ENCODE results near the gene ETV6. TPM values are rescaled to one million over a fixed set of nuclear protein-coding genes. Genes with fewer than 3 reads are reported as not detected.

ETV6 gene
- total RNA-seq, 1 experiment from 2014 or later: 19.3 TPM

GRCh38 chr12:11891346-11891745 lies 241.9 kb downstream of the ETV6 start:
- H3K36me3 Mint-ChIP-seq (ENCODE audit: insufficient read depth, unreplicated experiment): peaks cover 34% of the 10 kb centered on the region
- no peaks in the 10 kb centered on the region for H3K27me3 Mint-ChIP-seq (ENCODE audit: insufficient read depth, unreplicated experiment)
- TF ChIP-seq, protein P1, sequence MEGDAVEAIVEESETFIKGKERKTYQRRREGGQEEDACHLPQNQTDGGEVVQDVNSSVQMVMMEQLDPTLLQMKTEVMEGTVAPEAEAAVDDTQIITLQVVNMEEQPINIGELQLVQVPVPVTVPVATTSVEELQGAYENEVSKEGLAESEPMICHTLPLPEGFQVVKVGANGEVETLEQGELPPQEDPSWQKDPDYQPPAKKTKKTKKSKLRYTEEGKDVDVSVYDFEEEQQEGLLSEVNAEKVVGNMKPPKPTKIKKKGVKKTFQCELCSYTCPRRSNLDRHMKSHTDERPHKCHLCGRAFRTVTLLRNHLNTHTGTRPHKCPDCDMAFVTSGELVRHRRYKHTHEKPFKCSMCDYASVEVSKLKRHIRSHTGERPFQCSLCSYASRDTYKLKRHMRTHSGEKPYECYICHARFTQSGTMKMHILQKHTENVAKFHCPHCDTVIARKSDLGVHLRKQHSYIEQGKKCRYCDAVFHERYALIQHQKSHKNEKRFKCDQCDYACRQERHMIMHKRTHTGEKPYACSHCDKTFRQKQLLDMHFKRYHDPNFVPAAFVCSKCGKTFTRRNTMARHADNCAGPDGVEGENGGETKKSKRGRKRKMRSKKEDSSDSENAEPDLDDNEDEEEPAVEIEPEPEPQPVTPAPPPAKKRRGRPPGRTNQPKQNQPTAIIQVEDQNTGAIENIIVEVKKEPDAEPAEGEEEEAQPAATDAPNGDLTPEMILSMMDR (IDR thresholded peaks at IDR 0.05; ENCODE audit: unreplicated experiment): no peak
- peaks cover 8% of the 10 kb centered on the region for H3K4me1 Mint-ChIP-seq (ENCODE audit: insufficient read depth, unreplicated experiment)
- POLR2A ChIA-PET: interaction anchor here (0.5 to 1.5 kb wide), 2 partner anchors 186 to 311 kb away, joined by 3 to 4 read pairs; no protein-coding TSS in a partner anchor
- intact Hi-C loops (cut with micrococcal nuclease): no loop called here
- CTCF ChIA-PET: interaction anchor here (1.0 to 1.3 kb wide), 5 partner anchors 10 to 310 kb away, joined by 3 to 7 read pairs (median 3); no protein-coding TSS in a partner anchor
- no TSS peak for BruUV-seq (replicated peaks)
- no peak overlapping the region for H3K27ac Mint-ChIP-seq (ENCODE audit: low read depth, unreplicated experiment)
- no peak overlapping the region for H3K4me3 Mint-ChIP-seq (ENCODE audit: unreplicated experiment)
- DNase-seq (ENCODE audit: unreplicated experiment): no peak
- no peaks in the 10 kb centered on the region for H3K9me3 Mint-ChIP-seq (ENCODE audit: unreplicated experiment)

- CTCF ChIA-PET: interaction anchor here (0.6 to 1.6 kb wide), 10 partner anchors 10 to 1134 kb away, joined by 3 to 8 read pairs (median 4); no protein-coding TSS in a partner anchor
- POLR2A ChIA-PET: interaction anchor here (0.5 to 1.5 kb wide), 4 partner anchors 187 to 437 kb away, joined by 3 to 4 read pairs (median 3); no protein-coding TSS in a partner anchor
- intact Hi-C loops (cut with micrococcal nuclease): loop anchor here (2.0 kb wide), 1 partner anchor 311 kb away; no protein-coding TSS in a partner anchor
- TF ChIP-seq, protein P1 (IDR thresholded peaks at IDR 0.05; ENCODE audit: unreplicated experiment): peak; percentile 28
- Mint-ChIP-seq H3K4me3 (ENCODE audit: unreplicated experiment) (no peak overlapping the region), H3K36me3 (ENCODE audit: insufficient read depth, unreplicated experiment) (peaks cover 29% of the 10 kb centered on the region), H3K27ac (ENCODE audit: low read depth, unreplicated experiment) (no peak overlapping the region), H3K4me1 (ENCODE audit: insufficient read depth, unreplicated experiment) (peaks cover 3% of the 10 kb centered on the region), H3K27me3 (ENCODE audit: insufficient read depth, unreplicated experiment) (no peaks in the 10 kb centered on the region), H3K9me3 (ENCODE audit: unreplicated experiment) (no peaks in the 10 kb centered on the region)
- BruUV-seq (replicated peaks): no TSS peak
- no peak for DNase-seq (ENCODE audit: unreplicated experiment)
Observed at GRCh38 chr12:11891754-11892386, 242.4 kb downstream of the ETV6 start.

DNA sequence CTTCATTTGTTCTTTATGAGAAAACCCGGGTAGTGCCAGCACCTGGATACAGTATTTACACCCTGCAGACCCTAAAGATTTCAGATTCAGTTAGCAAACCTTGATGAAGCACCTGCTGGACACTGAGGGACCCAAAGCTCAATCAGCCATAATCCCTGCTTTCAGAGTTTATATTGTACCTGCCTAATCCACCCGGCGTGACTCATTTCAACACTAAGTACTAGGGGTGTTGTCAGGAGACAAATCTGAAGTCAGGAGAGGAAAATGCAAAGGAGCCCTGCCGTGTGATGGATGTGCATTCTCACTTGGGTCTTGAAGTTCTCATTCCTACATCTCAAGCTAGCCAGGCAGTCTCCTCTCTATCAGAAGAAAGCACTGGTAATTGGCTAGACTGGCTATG lies 244.5 kb downstream of the ETV6 start:
- Mint-ChIP-seq H3K27me3 (ENCODE audit: insufficient read depth, unreplicated experiment) (no peaks in the 10 kb centered on the region), H3K4me3 (ENCODE audit: unreplicated experiment) (no peak overlapping the region), H3K27ac (ENCODE audit: low read depth, unreplicated experiment) (no peak overlapping the region), H3K36me3 (ENCODE audit: insufficient read depth, unreplicated experiment) (peaks cover 19% of the 10 kb centered on the region), H3K9me3 (ENCODE audit: unreplicated experiment) (no peaks in the 10 kb centered on the region), H3K4me1 (ENCODE audit: insufficient read depth, unreplicated experiment) (no peaks in the 10 kb centered on the region)
- BruUV-seq (replicated peaks): no TSS peak
- ChIA-PET CTCF (interaction anchor here (0.5 kb wide), 1 partner anchor 341 kb away, joined by 3 read pairs; no protein-coding TSS in a partner anchor), POLR2A (no interaction called here)
- intact Hi-C loops (cut with micrococcal nuclease): loop anchor here (2.0 kb wide), 1 partner anchor 313 kb away; no protein-coding TSS in a partner anchor
- DNase-seq (ENCODE audit: unreplicated experiment): no peak
- TF ChIP-seq, protein P1 (IDR thresholded peaks at IDR 0.05; ENCODE audit: unreplicated experiment): no peak

DNA sequence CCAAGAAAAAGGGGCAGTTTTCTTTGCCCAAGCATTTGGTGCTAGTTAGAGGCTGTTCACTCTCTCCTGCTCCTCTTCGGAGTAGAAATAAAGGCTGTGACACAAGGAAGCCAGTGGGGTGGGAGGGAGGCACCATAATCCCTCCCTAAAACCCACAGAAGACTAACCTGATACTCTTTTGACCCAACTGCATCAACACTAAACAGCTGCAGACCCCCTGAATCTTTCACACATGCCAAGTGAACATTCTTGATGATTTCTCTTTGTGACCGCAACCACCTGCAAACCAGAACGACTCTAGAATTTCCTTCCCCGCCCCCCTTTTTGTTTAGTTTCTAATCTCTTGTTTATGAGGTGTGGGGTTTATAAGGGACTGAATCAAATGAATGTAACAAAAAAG lies 245.4 kb downstream of the ETV6 start:
- BruUV-seq (replicated peaks): no TSS peak
- H3K27ac Mint-ChIP-seq (ENCODE audit: low read depth, unreplicated experiment): no peak overlapping the region

More for the DNA sequence above, 245.4 kb downstream of the ETV6 start:
- ChIA-PET CTCF (interaction anchor here (0.5 kb wide), 1 partner anchor 300 kb away, joined by 3 read pairs; no protein-coding TSS in a partner anchor), POLR2A (no interaction called here)
- intact Hi-C loops (cut with micrococcal nuclease): no loop called here
- H3K4me3 Mint-ChIP-seq (ENCODE audit: unreplicated experiment): no peak overlapping the region
- peaks cover 14% of the 10 kb centered on the region for H3K36me3 Mint-ChIP-seq (ENCODE audit: insufficient read depth, unreplicated experiment)
- H3K9me3 Mint-ChIP-seq (ENCODE audit: unreplicated experiment): no peaks in the 10 kb centered on the region
- H3K27me3 Mint-ChIP-seq (ENCODE audit: insufficient read depth, unreplicated experiment): no peaks in the 10 kb centered on the region
- TF ChIP-seq, protein P1 (IDR thresholded peaks at IDR 0.05; ENCODE audit: unreplicated experiment): no peak
- H3K4me1 Mint-ChIP-seq (ENCODE audit: insufficient read depth, unreplicated experiment): no peaks in the 10 kb centered on the region
- no peak for DNase-seq (ENCODE audit: unreplicated experiment)

Measured in MCF 10A (cell line).